ENCODE measurements around the gene NDUFB7. TPM values are rescaled to one million over a fixed set of nuclear protein-coding genes. Genes with fewer than 3 reads are reported as not detected.

NDUFB7 gene
- total and polyA plus RNA-seq, 7 experiments from 2014 or later, result 50.6 to 210 (median 70.8) TPM

- Mint-ChIP-seq H3K4me1 (peaks cover 16 to 79% (median 55%) of the 10 kb centered on the region in 7 donors), H3K9me3 (peaks cover 0 to 7% (median 0%) of the 10 kb centered on the region in 11 donors), H3K4me3 (peak overlapping the region in 3 of 10 donors; percentile 4 to 53 (median 14)), H3K27me3 (no peaks in the 10 kb centered on the region), H3K27ac (peak overlapping the region; percentile 63 to 99 (median 88)), H3K36me3 (peaks cover 0 to 4% (median 0%) of the 10 kb centered on the region in 5 donors)
- Histone ChIP-seq H3K9me3 (ENCODE audit: control insufficient read depth in 2 of 3, low read length in 3 of 3) (no peaks in the 10 kb centered on the region), H3K36me3 (ENCODE audit: control insufficient read depth in 2 of 3, insufficient read depth in 3 of 3, low read length in 3 of 3) (peaks cover 0 to 6% (median 0%) of the 10 kb centered on the region in 3 experiments), H3K4me3 (ENCODE audit: low read length) (no peak overlapping the region), H3K4me1 (ENCODE audit: control insufficient read depth in 2 of 2, insufficient read depth in 2 of 2, low read length in 2 of 2) (peaks cover 44 to 49% of the 10 kb centered on the region in 2 donors), H3K27ac (ENCODE audit: low read depth, low read length) (peak overlapping the region; percentile 97), H3K27me3 (ENCODE audit: control insufficient read depth in 2 of 2, insufficient read depth in 2 of 2, low read length in 2 of 2) (no peaks in the 10 kb centered on the region)
- POLR2A ChIA-PET, result interaction anchor here (0.8 to 34.0 kb wide), 4 partner anchors 18 to 1374 kb away, joined by 3 to 1101 read pairs (median 4); partner anchors contain the start of genes DNAJB1 and GIPC1
- CTCF ChIA-PET, result interaction anchor here (1.6 to 2.6 kb wide), 3 partner anchors 20 to 25 kb away, joined by 4 to 8 read pairs (median 8); no protein-coding TSS in a partner anchor
- intact Hi-C loops (cut with micrococcal nuclease), result loop anchor here (10.0 kb wide), 3 partner anchors 682 to 1798 kb away; partner anchors contain the start of genes KLF2 (in 1 of the 2) and TPM4 (in 1 of the 2)
- DNase-seq, result no peak
- ATAC-seq, result no peak
Observed at GRCh38 chr19:14526423-14526822, 45.4 kb downstream of the NDUFB7 start.

- H3K36me3 ChIP-seq (ENCODE audit: control insufficient read depth in 2 of 3, insufficient read depth in 3 of 3, low read length in 3 of 3), result peaks cover 0 to 6% (median 0%) of the 10 kb centered on the region in 3 experiments
- H3K27ac Mint-ChIP-seq, result peak overlapping the region in 8 of 9 donors; percentile 77 to 99 (median 88)
- no peak for ATAC-seq
- H3K4me1 ChIP-seq (ENCODE audit: control insufficient read depth in 2 of 2, insufficient read depth in 2 of 2, low read length in 2 of 2), result peaks cover 42 to 49% of the 10 kb centered on the region in 2 donors
- no peaks in the 10 kb centered on the region for H3K27me3 ChIP-seq (ENCODE audit: control insufficient read depth in 2 of 2, insufficient read depth in 2 of 2, low read length in 2 of 2)
- peaks cover 0 to 7% (median 0%) of the 10 kb centered on the region in 11 donors for H3K9me3 Mint-ChIP-seq
- no peak for DNase-seq
- peak overlapping the region; percentile 97 for H3K27ac ChIP-seq (ENCODE audit: low read depth, low read length)
- H3K4me3 Mint-ChIP-seq, result peak overlapping the region in 5 of 10 donors; percentile 21 to 53 (median 41)
- H3K27me3 Mint-ChIP-seq, result no peaks in the 10 kb centered on the region
- ChIA-PET CTCF (interaction anchor here (1.6 to 2.6 kb wide), 3 partner anchors 19 to 25 kb away, joined by 4 to 8 read pairs (median 8); no protein-coding TSS in a partner anchor), POLR2A (interaction anchor here (0.8 to 34.0 kb wide), 5 partner anchors 17 to 1374 kb away, joined by 3 to 1101 read pairs (median 4); partner anchors contain the start of genes DNAJB1 and GIPC1)
- peaks cover 13 to 75% (median 53%) of the 10 kb centered on the region in 7 donors for H3K4me1 Mint-ChIP-seq
- H3K4me3 ChIP-seq (ENCODE audit: low read length), result no peak overlapping the region
- H3K36me3 Mint-ChIP-seq, result peaks cover 0 to 4% (median 0%) of the 10 kb centered on the region in 5 donors
- no peaks in the 10 kb centered on the region for H3K9me3 ChIP-seq (ENCODE audit: control insufficient read depth in 2 of 3, low read length in 3 of 3)
- intact Hi-C loops (cut with micrococcal nuclease), result loop anchor here (10.0 kb wide), 3 partner anchors 681 to 1799 kb away; partner anchors contain the start of genes KLF2 (in 1 of the 2) and TPM4 (in 1 of the 2)
Observed at GRCh38 chr19:14525729-14526128, 46.1 kb downstream of the NDUFB7 start.

GRCh38 chr19:14520543-14520942, 51.3 kb downstream of the NDUFB7 start:
- Mint-ChIP-seq H3K27ac (peak overlapping the region; percentile 92 to 100 (median 98)), H3K4me3 (peak overlapping the region in 7 of 10 donors; percentile 20 to 99 (median 56)), H3K36me3 (peaks cover 8 to 22% (median 15%) of the 10 kb centered on the region in 5 donors), H3K4me1 (peaks cover 31 to 76% (median 61%) of the 10 kb centered on the region in 7 donors), H3K9me3 (peaks cover 0 to 19% (median 0%) of the 10 kb centered on the region in 11 donors), H3K27me3 (peaks cover 0 to 2% (median 0%) of the 10 kb centered on the region in 5 donors)
- Histone ChIP-seq H3K4me1 (ENCODE audit: control insufficient read depth in 2 of 2, insufficient read depth in 2 of 2, low read length in 2 of 2) (peaks cover 66 to 70% of the 10 kb centered on the region in 2 donors), H3K36me3 (ENCODE audit: control insufficient read depth in 2 of 3, insufficient read depth in 3 of 3, low read length in 3 of 3) (peaks cover 8 to 24% (median 10%) of the 10 kb centered on the region in 3 experiments), H3K4me3 (ENCODE audit: low read length) (no peak overlapping the region), H3K9me3 (ENCODE audit: control insufficient read depth in 2 of 3, low read length in 3 of 3) (no peaks in the 10 kb centered on the region), H3K27me3 (ENCODE audit: control insufficient read depth in 2 of 2, insufficient read depth in 2 of 2, low read length in 2 of 2) (no peaks in the 10 kb centered on the region), H3K27ac (ENCODE audit: low read depth, low read length) (peak overlapping the region; percentile 97)
- intact Hi-C loops (cut with micrococcal nuclease), result loop anchor here (10.0 kb wide), 3 partner anchors 676 to 1804 kb away; partner anchors contain the start of genes KLF2 (in 1 of the 2) and TPM4 (in 1 of the 2)
- ChIA-PET POLR2A (interaction anchor here (0.6 to 34.0 kb wide), 7 partner anchors 11 to 1794 kb away, joined by 3 to 1101 read pairs (median 5); partner anchors contain the start of genes DNAJB1, GIPC1 and TECR), CTCF (interaction anchor here (10.7 kb wide), 1 partner anchor 14 kb away, joined by 73 read pairs; no protein-coding TSS in a partner anchor)
- DNase-seq, result no peak
- ATAC-seq, result no peak

GRCh38 chr19:14519860-14520407, 51.9 kb downstream of the NDUFB7 start:
- DNase-seq (peak in 1 of 9 donors; percentile 25), ATAC-seq (no peak)
- H3K27ac Mint-ChIP-seq, result peak overlapping the region; percentile 92 to 100 (median 98)
- H3K9me3 Mint-ChIP-seq, result peaks cover 0 to 19% (median 0%) of the 10 kb centered on the region in 11 donors
- peaks cover 13 to 28% (median 21%) of the 10 kb centered on the region in 5 donors for H3K36me3 Mint-ChIP-seq
- H3K27me3 Mint-ChIP-seq, result peaks cover 0 to 2% (median 0%) of the 10 kb centered on the region in 5 donors
- intact Hi-C loops (cut with micrococcal nuclease), result loop anchor here (2.0 to 10.0 kb wide), 7 partner anchors 143 to 1805 kb away; partner anchors contain the start of genes IER2 (in 2 of the 2), STX10 (in 2 of the 2), KLF2 (in 1 of the 2) and RFX1 (in 1 of the 2)
- Histone ChIP-seq H3K27me3 (ENCODE audit: control insufficient read depth in 2 of 2, insufficient read depth in 2 of 2, low read length in 2 of 2) (no peaks in the 10 kb centered on the region), H3K4me3 (ENCODE audit: low read length) (peak overlapping the region; percentile 11), H3K4me1 (ENCODE audit: control insufficient read depth in 2 of 2, insufficient read depth in 2 of 2, low read length in 2 of 2) (peaks cover 72 to 76% of the 10 kb centered on the region in 2 donors), H3K9me3 (ENCODE audit: control insufficient read depth in 2 of 3, low read length in 3 of 3) (no peaks in the 10 kb centered on the region), H3K36me3 (ENCODE audit: control insufficient read depth in 2 of 3, insufficient read depth in 3 of 3, low read length in 3 of 3) (peaks cover 14 to 30% (median 15%) of the 10 kb centered on the region in 3 experiments), H3K27ac (ENCODE audit: low read depth, low read length) (peak overlapping the region; percentile 97)
- peaks cover 37 to 76% (median 65%) of the 10 kb centered on the region in 7 donors for H3K4me1 Mint-ChIP-seq
- CTCF ChIA-PET, result interaction anchor here (0.5 to 10.7 kb wide), 2 partner anchors 9 to 14 kb away, joined by 4 to 73 read pairs; no protein-coding TSS in a partner anchor
- POLR2A ChIA-PET, result interaction anchor here (1.5 to 34.0 kb wide), 3 partner anchors 12 to 32 kb away, joined by 5 to 1101 read pairs (median 1101); partner anchors contain the start of genes DNAJB1, GIPC1 and TECR
- H3K4me3 Mint-ChIP-seq, result peak overlapping the region; percentile 25 to 99 (median 90)

- Mint-ChIP-seq H3K4me1 (peaks cover 42 to 81% (median 70%) of the 10 kb centered on the region in 7 donors), H3K36me3 (peaks cover 13 to 34% (median 27%) of the 10 kb centered on the region in 5 donors), H3K27me3 (peaks cover 0 to 2% (median 0%) of the 10 kb centered on the region in 5 donors), H3K27ac (peak overlapping the region; percentile 92 to 100 (median 98)), H3K4me3 (peak overlapping the region; percentile 29 to 99 (median 94)), H3K9me3 (peaks cover 0 to 19% (median 0%) of the 10 kb centered on the region in 11 donors)
- ChIA-PET CTCF (interaction anchor here (0.5 to 10.7 kb wide), 3 partner anchors 10 to 55 kb away, joined by 3 to 73 read pairs (median 4); no protein-coding TSS in a partner anchor), POLR2A (interaction anchor here (1.3 to 34.0 kb wide), 4 partner anchors 11 to 383 kb away, joined by 4 to 1101 read pairs (median 553); partner anchors contain the start of genes ASF1B, DNAJB1, GIPC1 and TECR)
- peak overlapping the region; percentile 97 for H3K27ac ChIP-seq (ENCODE audit: low read depth, low read length)
- H3K4me3 ChIP-seq (ENCODE audit: low read length), result peak overlapping the region; percentile 11
- no peaks in the 10 kb centered on the region for H3K27me3 ChIP-seq (ENCODE audit: control insufficient read depth in 2 of 2, insufficient read depth in 2 of 2, low read length in 2 of 2)
- ATAC-seq, result no peak
- no peak for DNase-seq
- H3K36me3 ChIP-seq (ENCODE audit: control insufficient read depth in 2 of 3, insufficient read depth in 3 of 3, low read length in 3 of 3), result peaks cover 15 to 36% (median 19%) of the 10 kb centered on the region in 3 experiments
- H3K9me3 ChIP-seq (ENCODE audit: control insufficient read depth in 2 of 3, low read length in 3 of 3), result no peaks in the 10 kb centered on the region
- intact Hi-C loops (cut with micrococcal nuclease), result loop anchor here (2.0 to 5.0 kb wide), 4 partner anchors 142 to 1367 kb away; partner anchors contain the start of genes IER2 (in 2 of the 2), STX10 (in 2 of the 2) and RFX1 (in 1 of the 2)
- peaks cover 70 to 76% of the 10 kb centered on the region in 2 donors for H3K4me1 ChIP-seq (ENCODE audit: control insufficient read depth in 2 of 2, insufficient read depth in 2 of 2, low read length in 2 of 2)
Observed at GRCh38 chr19:14519245-14519859, 52.5 kb downstream of the NDUFB7 start.
